MM.1S (cell line): ENCODE data around the gene RBM28.

ENCODE experiments used
- CTCF ChIP-seq: fragments of 300-600 bp; sonication (generic); IDR thresholded peaks from 2 replicates; pipeline ENCODE4 v1.5.1; 2016; ENCODE audit warnings: antibody characterized with exemption, low read length, mixed read lengths
- EZH2 ChIP-seq: fragments of 300-600 bp; sonication (generic); optimal IDR thresholded peaks from 2 replicates; pipeline ENCODE3; 2017; ENCODE audit warnings: low read depth, mild to moderate bottlenecking, antibody characterized with exemption, low read length, mixed read lengths
- EZH2phosphoT487 ChIP-seq: fragments of 300-600 bp; sonication (generic); IDR thresholded peaks from 2 replicates; pipeline ENCODE4 v1.6.1; 2018; ENCODE audit warnings: antibody characterized with exemption, low read length

DNA sequence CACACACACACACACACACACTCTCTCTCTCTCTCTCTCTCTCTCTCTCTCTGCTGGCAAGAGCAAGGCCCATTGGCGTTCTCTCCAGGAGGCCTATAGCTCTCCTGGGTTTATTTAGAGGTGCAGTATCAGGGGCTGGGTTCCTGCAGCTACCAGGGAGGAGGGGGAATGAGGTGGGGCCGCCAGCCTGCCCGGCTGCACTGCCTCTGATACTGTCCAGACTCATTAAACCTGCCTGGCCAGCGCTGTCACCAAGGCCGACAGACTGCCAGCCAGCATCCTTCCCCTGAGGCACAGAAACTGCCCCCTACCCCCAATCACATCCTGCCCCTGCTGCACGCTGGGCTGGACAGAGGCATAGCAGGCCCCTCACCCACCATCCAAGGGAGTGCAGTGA lies 13.5 kb upstream of the RBM28 start:
- no peak for TF ChIP-seq CTCF
- TF ChIP-seq EZH2 = no peak
- no peak for TF ChIP-seq EZH2phosphoT487
